Inflammatory macrophage treated with lipopolysaccharide for 1 hour (primary cell): Measurements from ENCODE around the gene CNTNAP2.
"Not testable (repeated sequence)": the region's sequence is repeated elsewhere in the genome, so short reads cannot be mapped to it uniquely, and the experiment has no call there.

Source experiments
- DNase-seq, 2 donors: peaks; one replicate each; pipeline ENCODE4 v3.0.0-alpha.2; 2020 to 2022

Gene CNTNAP2

GRCh38 chr7:148437043-148437442, 2320.4 kb downstream of the CNTNAP2 start:
- no peak for DNase-seq

GRCh38 chr7:148442141-148442655, 2325.6 kb downstream of the CNTNAP2 start:
- no peak for DNase-seq

GRCh38 chr7:148442933-148443332, 2326.3 kb downstream of the CNTNAP2 start:
- DNase-seq, result no peak

GRCh38 chr7:148445260-148446044, 2328.9 kb downstream of the CNTNAP2 start:
- DNase-seq, result no peak

- DNase-seq, result no peak
Observed at GRCh38 chr7:148447221-148447849, 2330.7 kb downstream of the CNTNAP2 start.

GRCh38 chr7:148451526-148451925, 2334.9 kb downstream of the CNTNAP2 start:
- not testable (repeated sequence) for DNase-seq

GRCh38 chr7:148456351-148456750, 2339.8 kb downstream of the CNTNAP2 start:
- DNase-seq, result no peak

GRCh38 chr7:148457310-148457921, 2340.8 kb downstream of the CNTNAP2 start:
- no peak for DNase-seq

GRCh38 chr7:148458263-148458662, 2341.7 kb downstream of the CNTNAP2 start:
- no peak for DNase-seq

GRCh38 chr7:148461392-148462179, 2345.0 kb downstream of the CNTNAP2 start:
- DNase-seq, result no peak

- not testable (repeated sequence) for DNase-seq
Observed at GRCh38 chr7:148462774-148463173, 2346.2 kb downstream of the CNTNAP2 start.

- DNase-seq, result no peak
Observed at GRCh38 chr7:148463210-148463609, 2346.6 kb downstream of the CNTNAP2 start.

GRCh38 chr7:148464947-148465346, 2348.3 kb downstream of the CNTNAP2 start:
- DNase-seq, result no peak

GRCh38 chr7:148465441-148465840, 2348.8 kb downstream of the CNTNAP2 start:
- not testable (repeated sequence) for DNase-seq

GRCh38 chr7:148466120-148466519, 2349.5 kb downstream of the CNTNAP2 start:
- DNase-seq, result no peak

- DNase-seq, result no peak
Observed at GRCh38 chr7:148468700-148469098, 2352.1 kb downstream of the CNTNAP2 start.
